ENCODE data around the gene CISH. TPM values are rescaled to one million over a fixed set of nuclear protein-coding genes. Genes with fewer than 3 reads are reported as not detected.

The CISH gene
- total and polyA plus RNA-seq, 9 of the 15 experiments (the other 6 are each of a cell fraction or from before 2014, with no cell fraction given): 1.7 to 47.7 (median 18.3) TPM

GRCh38 chr3:50568947-50569749 lies 42.4 kb downstream of the CISH start, which contains the start of gene HEMK1 (continued):
- no peak for TF ChIP-seq MXI1 (IDR thresholded peaks at IDR 0.05; ENCODE audit: low read depth, low read length)
- TF ChIP-seq GATAD2B (IDR thresholded peaks at IDR 0.05; ENCODE audit: borderline replicate concordance): peak; percentile 82
- no peak for TF ChIP-seq ZNF41 (CRISPR knock-in tag; conservative IDR thresholded peaks at IDR 0.05)
- no peak for TF ChIP-seq CEBPB (tag; IDR thresholded peaks at IDR 0.05)
- no peak for TF ChIP-seq ZNF197 (CRISPR knock-in tag; IDR thresholded peaks at IDR 0.05; ENCODE audit: low read depth)
- TF ChIP-seq ZBTB43 (CRISPR knock-in tag; IDR thresholded peaks at IDR 0.05): no peak
- TF ChIP-seq RCOR1 (IDR thresholded peaks at IDR 0.05; ENCODE audit: borderline replicate concordance in 1 of 2, low read depth in 2 of 2, low read length in 2 of 2): no peak
- no peak for TF ChIP-seq ZBTB5 (IDR thresholded peaks at IDR 0.05)
- no peak for TF ChIP-seq CHD2 (IDR thresholded peaks at IDR 0.05; ENCODE audit: low read depth, low read length)
- TF ChIP-seq TCFL5 (CRISPR knock-in tag; conservative IDR thresholded peaks at IDR 0.05): no peak
- TF ChIP-seq NR2F6 (CRISPR knock-in tag; IDR thresholded peaks at IDR 0.05): no peak
- no peak for TF ChIP-seq RFX7 (CRISPR knock-in tag; IDR thresholded peaks at IDR 0.05)
- TF ChIP-seq LCOR (CRISPR knock-in tag; IDR thresholded peaks at IDR 0.05): no peak
- no peak for TF ChIP-seq LEF1 (IDR thresholded peaks at IDR 0.05)
- TF ChIP-seq PTBP1 (IDR thresholded peaks at IDR 0.05; ENCODE audit: low read depth, low read length): no peak
- no peak for TF ChIP-seq RBM15 (IDR thresholded peaks at IDR 0.05; ENCODE audit: insufficient read depth, low read length)
- TF ChIP-seq MEIS2 (IDR thresholded peaks at IDR 0.05; ENCODE audit: partially characterized antibody): no peak
- no peak for TF ChIP-seq ZNF311 (CRISPR knock-in tag; IDR thresholded peaks at IDR 0.05)
- TF ChIP-seq ZNF707 (CRISPR knock-in tag; conservative IDR thresholded peaks at IDR 0.05): no peak
- no peak for TF ChIP-seq PYGO2 (tag; IDR thresholded peaks at IDR 0.05)
- no peak for TF ChIP-seq ZBED1 (IDR thresholded peaks at IDR 0.05)
- no peak for TF ChIP-seq IFI16 (CRISPR knock-in tag; IDR thresholded peaks at IDR 0.05)
- peak; percentile 74 for TF ChIP-seq RB1 (IDR thresholded peaks at IDR 0.05; ENCODE audit: low read depth)
- no peak for TF ChIP-seq SNRNP70 (optimal IDR thresholded peaks at IDR 0.05; ENCODE audit: low read depth, low read length)
- no peak for TF ChIP-seq NR3C1 (CRISPR knock-in tag; IDR thresholded peaks at IDR 0.05)
- peak; percentile 91 for TF ChIP-seq E2F8 (IDR thresholded peaks at IDR 0.05; ENCODE audit: low read depth, partially characterized antibody)

All from K562 (cell line).